NCI-H146 (cell line): ENCODE data around the gene INAVA.
"Not testable (repeated sequence)": the region's sequence is repeated elsewhere in the genome, so short reads cannot be mapped to it uniquely, and the experiment has no call there.

ENCODE experiments used
- DNase-seq: peaks from one replicate; lab custom pipeline; 2025; lab: John Stamatoyannopoulos, UW

The INAVA gene

DNA sequence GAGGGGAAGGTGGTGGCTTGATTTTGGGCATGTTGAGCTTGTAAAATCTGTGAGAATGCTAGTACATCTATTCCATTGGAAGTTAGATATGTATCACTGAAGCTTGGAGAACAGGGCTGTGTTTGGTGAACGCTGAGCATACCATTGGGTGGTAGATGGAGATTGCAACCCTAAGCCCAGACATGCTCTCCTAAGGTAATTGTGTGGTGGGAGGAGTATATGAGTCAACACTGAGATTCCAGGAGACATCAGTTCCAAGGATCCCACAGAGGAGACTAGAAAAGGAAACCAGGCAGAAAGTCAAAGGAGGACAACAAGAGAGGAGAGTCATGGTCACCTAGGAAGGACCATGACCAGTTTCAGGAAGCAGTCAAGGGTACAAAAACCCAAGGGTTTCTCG lies 68.4 kb downstream of the INAVA start:
- no peak for DNase-seq

DNA sequence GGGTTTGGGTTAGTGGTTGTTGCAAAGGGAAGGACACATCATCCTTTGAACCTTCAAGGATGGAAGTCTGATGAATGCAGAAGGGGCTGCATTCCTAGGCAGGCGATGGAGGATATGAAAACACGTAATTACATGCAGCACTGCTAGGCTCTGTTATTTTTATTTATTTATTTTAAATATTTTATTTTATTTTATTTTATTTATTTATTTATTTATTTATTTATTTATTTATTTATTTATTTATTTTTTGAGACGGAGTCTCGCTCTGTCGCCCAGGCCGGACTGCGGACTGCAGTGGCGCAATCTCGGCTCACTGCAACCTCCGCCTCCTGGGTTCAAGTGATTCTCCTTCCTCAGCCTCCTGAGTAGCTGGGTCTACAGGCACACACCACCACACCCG lies 69.2 kb downstream of the INAVA start:
- DNase-seq: not testable (repeated sequence)
